OCI-M1 (cell line): ENCODE results near the gene GNB1.
"Not testable (repeated sequence)": the region's sequence is repeated elsewhere in the genome, so short reads cannot be mapped to it uniquely, and the experiment has no call there.

Source experiments
- DNase-seq: peaks from one replicate; lab custom pipeline; 2025; lab: John Stamatoyannopoulos, UW

GNB1 gene

GRCh38 chr1:1859970-1860697 is 30.8 kb downstream of the GNB1 start:
- DNase-seq = not testable (repeated sequence)

DNA sequence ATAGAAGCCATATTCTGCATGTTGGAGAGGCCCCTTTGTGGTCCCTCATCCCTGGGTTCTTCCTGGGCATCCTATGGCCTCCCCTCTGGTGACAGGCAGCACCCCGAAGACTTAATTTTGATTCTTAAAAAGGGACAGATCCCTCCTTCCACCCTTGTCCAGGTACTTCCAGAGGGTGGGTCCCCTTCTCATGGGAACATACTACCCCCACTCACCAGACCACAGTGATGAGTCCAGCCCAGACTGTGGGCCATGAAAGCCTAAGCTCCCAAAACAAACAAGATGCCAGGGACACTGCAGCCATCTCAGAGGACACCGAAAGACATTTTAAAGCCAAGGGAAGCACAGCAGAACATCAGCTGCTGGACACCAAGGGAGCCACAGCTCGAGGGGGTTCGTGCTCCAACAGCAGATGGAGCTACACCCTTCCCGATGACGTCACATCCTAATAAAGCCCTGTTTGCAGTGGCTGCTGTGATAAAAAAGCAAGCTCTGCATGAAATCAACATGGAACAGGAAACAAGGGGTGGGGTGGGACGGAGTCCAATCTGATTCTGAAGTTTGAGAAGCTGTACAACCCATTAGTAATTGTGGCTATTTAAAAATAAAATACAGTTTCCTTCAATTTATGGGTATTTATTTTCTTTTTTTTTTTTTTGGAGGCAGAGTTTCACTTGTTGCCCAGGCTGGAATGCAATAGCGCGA is 32.4 kb downstream of the GNB1 start:
- DNase-seq = peak; percentile 19

DNA sequence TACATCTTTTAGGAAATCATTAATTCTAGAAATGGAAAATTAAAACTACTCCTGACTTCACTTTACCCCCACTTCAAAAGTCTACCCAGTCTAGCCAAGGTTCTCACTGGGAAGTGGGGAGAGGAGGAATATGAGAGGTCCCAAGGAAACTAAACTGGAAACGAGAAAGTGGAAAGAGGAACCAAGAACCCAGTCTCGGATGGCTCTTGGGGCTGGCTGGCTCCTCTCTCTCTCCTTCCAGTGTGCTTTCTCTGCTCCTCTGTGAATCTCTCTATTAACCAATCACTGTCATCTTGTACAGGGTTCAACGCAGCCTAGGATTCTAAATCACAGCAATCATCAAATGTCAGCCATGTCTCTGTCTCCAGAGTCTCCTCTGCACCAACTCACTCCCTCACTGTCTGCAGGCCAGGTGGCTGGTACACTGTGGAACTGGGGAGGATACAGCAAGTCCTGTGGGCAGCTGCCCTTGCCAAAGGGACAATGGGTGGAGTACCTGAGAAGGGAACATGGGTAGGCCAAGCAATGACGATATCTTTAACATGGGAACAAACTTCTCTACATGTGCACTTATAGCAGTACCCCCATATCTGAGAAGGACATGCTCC is 33.7 kb downstream of the GNB1 start:
- DNase-seq = no peak

DNA sequence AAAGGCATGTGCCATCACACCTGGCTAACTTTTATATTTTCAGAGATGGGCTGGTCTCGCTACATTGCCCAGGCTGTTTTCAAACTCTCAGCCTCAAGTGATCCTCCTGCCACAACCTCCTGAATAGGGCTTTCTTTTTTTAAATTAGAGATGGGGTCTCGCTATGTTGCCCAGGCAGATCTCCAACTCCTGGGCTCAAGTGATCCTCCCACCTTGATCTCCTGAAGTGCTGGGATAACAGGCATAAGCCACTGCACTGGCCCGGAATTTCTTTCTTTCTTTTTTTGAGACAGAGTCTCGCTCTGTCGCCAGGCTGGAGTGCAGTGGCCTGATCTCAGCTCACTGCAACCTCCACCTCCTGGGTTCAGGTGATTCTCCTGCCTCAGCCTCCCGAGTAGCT is 34.7 kb downstream of the GNB1 start:
- not testable (repeated sequence) for DNase-seq

- no peak for DNase-seq
Measured at GRCh38 chr1:1853593-1854257, 37.2 kb downstream of the GNB1 start.

DNA sequence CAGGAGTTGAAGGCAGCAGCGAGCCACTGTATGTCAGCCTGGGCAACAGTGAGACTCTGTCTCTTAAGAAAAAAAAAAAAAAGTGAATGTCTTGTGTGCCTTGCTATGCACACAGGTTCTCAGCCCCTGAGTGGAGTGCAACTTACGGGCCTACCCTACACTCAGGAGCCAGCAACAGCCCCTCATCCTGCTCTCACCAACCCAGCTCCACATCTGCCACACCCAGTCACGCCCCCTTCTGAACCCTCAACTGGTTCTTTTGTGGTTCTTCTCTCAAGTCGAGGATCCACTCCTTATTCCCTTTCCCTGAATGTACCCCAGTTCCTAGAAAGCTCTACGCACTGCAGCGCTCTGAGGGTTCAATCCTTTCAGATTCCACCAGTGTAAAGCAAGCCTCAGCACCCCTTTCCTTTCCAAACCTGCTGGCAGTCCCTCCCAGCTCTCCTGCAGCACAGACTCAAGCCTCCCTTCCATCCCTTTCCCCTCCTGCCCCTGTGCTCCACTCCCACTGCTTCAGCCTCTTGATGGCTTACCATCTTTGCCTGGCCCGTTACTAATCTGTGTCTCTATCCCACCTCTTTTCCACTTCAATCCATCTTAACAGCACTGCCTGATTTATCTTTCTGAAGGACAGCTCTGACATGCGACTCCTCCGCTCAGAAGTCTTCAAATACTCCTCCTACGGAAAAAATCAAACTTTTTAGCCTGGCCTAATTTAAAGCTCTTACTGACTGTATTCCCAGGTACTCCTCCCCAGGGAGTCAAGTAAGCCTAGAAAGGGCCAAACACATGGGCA is 38.1 kb downstream of the GNB1 start:
- DNase-seq = no peak

- DNase-seq = no peak
Measured at GRCh38 chr1:1847890-1848289, 43.0 kb downstream of the GNB1 start.

GRCh38 chr1:1847061-1847850 is 43.6 kb downstream of the GNB1 start:
- peak; percentile 79 for DNase-seq

- no peak for DNase-seq
Measured at GRCh38 chr1:1846386-1846918, 44.4 kb downstream of the GNB1 start.

- no peak for DNase-seq
Measured at GRCh38 chr1:1842360-1843146, 48.3 kb downstream of the GNB1 start.

GRCh38 chr1:1841575-1841995 is 49.3 kb downstream of the GNB1 start:
- DNase-seq = no peak

- DNase-seq = no peak
Measured at GRCh38 chr1:1839311-1839965, 51.4 kb downstream of the GNB1 start.

DNA sequence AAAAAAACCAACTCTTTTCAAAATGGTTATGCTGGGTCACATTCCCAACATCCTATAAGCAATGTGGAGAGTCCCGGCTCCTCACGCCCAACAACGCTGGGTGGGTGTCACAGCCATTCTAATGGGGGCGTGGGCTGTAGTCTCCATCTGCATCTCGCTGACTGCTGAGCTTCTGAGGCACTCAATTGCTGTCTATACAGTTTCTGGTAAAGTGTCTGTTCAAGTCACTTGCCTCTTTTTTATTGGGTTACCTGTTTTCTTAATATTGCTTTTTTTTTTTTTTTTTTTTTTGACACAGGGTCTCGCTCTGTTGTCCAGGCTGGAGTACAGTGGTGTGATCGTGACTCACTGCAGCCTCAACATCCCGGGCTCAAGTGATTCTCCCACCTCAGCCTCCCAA is 54.8 kb downstream of the GNB1 start:
- DNase-seq = no peak

GRCh38 chr1:1835546-1835945 is 55.3 kb downstream of the GNB1 start:
- DNase-seq = no peak

DNA sequence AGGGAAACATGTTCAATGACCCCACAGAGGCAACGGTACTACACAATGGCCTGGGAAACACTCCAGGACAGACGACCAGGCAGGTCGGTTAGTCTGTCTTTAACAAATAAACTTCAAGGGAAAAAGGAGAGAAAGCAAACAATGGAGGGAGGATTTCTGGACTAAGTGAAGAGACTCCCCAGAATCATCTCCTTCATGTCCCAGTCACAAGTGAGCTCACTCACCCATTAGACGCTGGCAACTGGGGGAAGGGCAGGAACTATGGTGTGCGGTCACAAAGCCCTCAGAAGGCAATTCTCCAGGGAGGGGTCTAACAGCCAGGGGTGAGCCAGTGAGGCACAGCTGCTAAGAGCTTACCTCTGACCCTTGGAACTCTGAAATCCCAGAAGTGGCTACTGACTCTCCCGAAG is 57.0 kb downstream of the GNB1 start:
- DNase-seq = no peak

GRCh38 chr1:1833456-1833855 is 57.4 kb downstream of the GNB1 start:
- DNase-seq = no peak

- no peak for DNase-seq
Measured at GRCh38 chr1:1832820-1833219, 58.1 kb downstream of the GNB1 start.

- DNase-seq = no peak
Measured at GRCh38 chr1:1832166-1832565, 58.7 kb downstream of the GNB1 start.

DNA sequence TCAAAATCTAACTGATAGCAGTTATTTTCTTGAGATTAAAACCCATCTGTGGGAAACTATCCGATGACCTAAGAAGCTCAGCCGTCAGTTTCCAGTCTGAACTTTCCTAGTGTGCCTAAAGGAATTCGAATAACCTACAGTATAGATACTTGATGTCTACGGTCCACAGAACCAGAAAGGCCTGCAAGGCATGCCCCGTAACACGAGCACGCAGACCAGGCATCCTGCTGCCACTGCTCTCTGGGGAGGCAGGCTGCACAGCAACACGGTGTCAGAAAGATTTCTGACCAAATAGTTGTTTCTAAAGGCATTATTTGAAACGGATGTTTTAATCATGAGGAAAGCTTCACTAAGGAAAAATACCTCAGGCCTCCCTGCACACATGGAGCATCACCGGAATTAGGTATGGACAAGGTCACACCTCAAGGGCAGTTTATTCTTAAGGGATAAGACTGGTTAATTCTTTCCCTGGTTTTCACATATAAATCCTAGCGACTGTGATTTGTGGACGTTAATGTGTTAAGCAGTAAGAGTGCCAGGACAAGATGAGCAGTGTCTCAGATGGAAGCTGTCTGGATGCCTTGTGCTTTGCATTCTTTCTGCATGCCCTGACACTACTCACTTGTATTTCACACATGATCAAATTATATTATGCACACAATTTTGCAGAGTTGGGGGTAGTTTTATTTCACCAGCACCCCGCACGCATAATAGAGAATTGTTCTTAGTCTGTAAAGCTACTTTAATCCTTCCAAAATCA is 63.6 kb downstream of the GNB1 start:
- no peak for DNase-seq
